Ovary (tissue), 10 donors: ENCODE results near the gene ITIH6. TPM values are rescaled to one million over a fixed set of nuclear protein-coding genes. Genes with fewer than 3 reads are reported as not detected.
"Not testable (repeated sequence)": the region's sequence is repeated elsewhere in the genome, so short reads cannot be mapped to it uniquely, and the experiment has no call there.

ENCODE experiments used
- DNase-seq, 5 donors: peaks; one replicate each; pipeline ENCODE4 v3.0.0-alpha.2; 2019 to 2020
- H3K27ac ChIP-seq, 2 donors: fragments of 200-600 bp; one replicate each; pipeline versions ENCODE4 v1.5.1 to v1.8.0; 2019 to 2022
- H3K27me3 ChIP-seq: fragments of 200-600 bp; one replicate; pipeline ENCODE4 v1.8.0; 2022
- H3K36me3 ChIP-seq: fragments of 200-600 bp; sonication (generic); one replicate; pipeline ENCODE4 v1.5.1; 2019
- H3K4me1 ChIP-seq: one replicate; pipeline ENCODE4 v1.8.1; 2013; ENCODE audit warnings: mild to moderate bottlenecking, moderate library complexity; ENCODE audit not compliant: insufficient read depth
- H3K4me3 ChIP-seq: fragments of 200-600 bp; sonication (generic); one replicate; pipeline ENCODE4 v1.5.1; 2017
- H3K9me3 ChIP-seq, 2 donors: fragments of 200-600 bp in 1 of 2; sonication (generic) in 1 of 2; one replicate each; pipeline versions ENCODE4 v1.5.1 to v1.8.1; 2013 to 2019; ENCODE audit warnings: mild to moderate bottlenecking in 1 of 2, moderate library complexity in 1 of 2
- CTCF ChIP-seq, 3 donors: fragments of 450-650 bp in 2 of 3; fragments of 200-600 bp in 1 of 3; IDR thresholded peaks; one replicate each; pipeline versions ENCODE4 v1.5.1 to v1.8.0; 2016 to 2022; ENCODE audit warnings: antibody characterized with exemption in 3 of 3, mild to moderate bottlenecking in 1 of 3
- EP300 ChIP-seq: sonication (generic); formaldehyde crosslinking; IDR thresholded peaks from one replicate; pipeline ENCODE4 v1.6.1; 2017; ENCODE audit warnings: antibody characterized with exemption
- POLR2A ChIP-seq: fragments of 450-650 bp; IDR thresholded peaks from one replicate; pipeline ENCODE4 v1.6.1; 2017; ENCODE audit warnings: antibody characterized with exemption, mild to moderate bottlenecking, moderate library complexity
- WGBS, 3 donors: extraction: QIAGEN DNeasy Blood & Tissue Kit in 1 of 3; methylation state at CpG; one replicate each; pipeline versions ENCODE4 v1.1.5 to v1.1.7; 2013 to 2017; 5-methylcytosine and 5-hydroxymethylcytosine counted together
- intact Hi-C, 4 donors: fragments of 100-400 bp; cut with DNase I; formaldehyde crosslinking; loops; one replicate each; pipeline versions ENCODE4 v1.11.0 to v1.15.1; 2022 to 2023
- long read RNA-seq, 3 donors: library from polyadenylated mRNA in 2 of 3; unstranded in 2 of 3; transcript quantifications; one replicate each; pipeline ENCODE4 v2.0.0 and lab custom pipeline, GENCODE V29; 2021 to 2026
- polyA plus RNA-seq, 2 donors: library from polyadenylated mRNA; stranded (reverse); fragments of 200-250 nt in 1 of 2; fragments of 350-450 nt in 1 of 2; fragmentation: Illumina TruSeq in 1 of 2; extraction: RNeasy Lipid Tissue Mini Kit (QIAGEN cat#74804) in 1 of 2; gene quantifications; one replicate each; pipeline ENCODE4 v1.2.3, GENCODE V29; 2013 to 2014
- total RNA-seq, 7 donors: library from RNA; depleted of rRNA in 2 of 7; stranded (reverse); fragments of >200 nt in 2 of 7; fragmentation: NEBNext Ultra II Directional in 3 of 7; extraction: Animal tissue kit (Norgen Biotek cat#: 25700) in 3 of 7; gene quantifications; one replicate each; pipeline versions ENCODE4 v1.1.0 to v1.2.4, GENCODE V29; 2016 to 2023
- donor health status: DM: no; HTN: no; CAD: no; lungs with moderate emphysema.
- donor health status: DM: no; HTN: no; CAD: no.
- donor health status: Bipolar disorder and iron deficiency.
- donor health status: DM: yes; HTN: yes; CAD: no.
- donor health status: DM: no; HTN: no; CAD: no.
- donor health status: DM: yes; HTN: yes; CAD: no.

The ITIH6 gene, protein sequence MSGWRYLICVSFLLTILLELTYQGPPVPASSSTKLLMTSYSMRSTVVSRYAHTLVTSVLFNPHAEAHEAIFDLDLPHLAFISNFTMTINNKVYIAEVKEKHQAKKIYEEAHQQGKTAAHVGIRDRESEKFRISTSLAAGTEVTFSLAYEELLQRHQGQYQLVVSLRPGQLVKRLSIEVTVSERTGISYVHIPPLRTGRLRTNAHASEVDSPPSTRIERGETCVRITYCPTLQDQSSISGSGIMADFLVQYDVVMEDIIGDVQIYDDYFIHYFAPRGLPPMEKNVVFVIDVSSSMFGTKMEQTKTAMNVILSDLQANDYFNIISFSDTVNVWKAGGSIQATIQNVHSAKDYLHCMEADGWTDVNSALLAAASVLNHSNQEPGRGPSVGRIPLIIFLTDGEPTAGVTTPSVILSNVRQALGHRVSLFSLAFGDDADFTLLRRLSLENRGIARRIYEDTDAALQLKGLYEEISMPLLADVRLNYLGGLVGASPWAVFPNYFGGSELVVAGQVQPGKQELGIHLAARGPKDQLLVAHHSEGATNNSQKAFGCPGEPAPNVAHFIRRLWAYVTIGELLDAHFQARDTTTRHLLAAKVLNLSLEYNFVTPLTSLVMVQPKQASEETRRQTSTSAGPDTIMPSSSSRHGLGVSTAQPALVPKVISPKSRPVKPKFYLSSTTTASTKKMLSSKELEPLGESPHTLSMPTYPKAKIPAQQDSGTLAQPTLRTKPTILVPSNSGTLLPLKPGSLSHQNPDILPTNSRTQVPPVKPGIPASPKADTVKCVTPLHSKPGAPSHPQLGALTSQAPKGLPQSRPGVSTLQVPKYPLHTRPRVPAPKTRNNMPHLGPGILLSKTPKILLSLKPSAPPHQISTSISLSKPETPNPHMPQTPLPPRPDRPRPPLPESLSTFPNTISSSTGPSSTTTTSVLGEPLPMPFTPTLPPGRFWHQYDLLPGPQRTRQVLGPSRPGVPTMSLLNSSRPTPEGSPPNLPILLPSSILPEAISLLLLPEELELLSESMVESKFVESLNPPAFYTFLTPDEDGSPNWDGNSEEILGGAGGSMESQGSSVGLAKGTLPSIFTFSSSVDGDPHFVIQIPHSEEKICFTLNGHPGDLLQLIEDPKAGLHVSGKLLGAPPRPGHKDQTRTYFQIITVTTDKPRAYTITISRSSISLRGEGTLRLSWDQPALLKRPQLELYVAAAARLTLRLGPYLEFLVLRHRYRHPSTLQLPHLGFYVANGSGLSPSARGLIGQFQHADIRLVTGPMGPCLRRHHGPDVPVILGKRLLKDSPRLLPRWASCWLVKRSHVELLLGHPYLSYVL
- total RNA-seq (not detected), polyA plus RNA-seq (under 1 TPM; 0.01 to 0.05 TPM)
- long read RNA-seq, donor 1 = 0 reads
- long read RNA-seq, donor 2 = 0 reads
- long read RNA-seq, donor 3 = 0 reads

DNA sequence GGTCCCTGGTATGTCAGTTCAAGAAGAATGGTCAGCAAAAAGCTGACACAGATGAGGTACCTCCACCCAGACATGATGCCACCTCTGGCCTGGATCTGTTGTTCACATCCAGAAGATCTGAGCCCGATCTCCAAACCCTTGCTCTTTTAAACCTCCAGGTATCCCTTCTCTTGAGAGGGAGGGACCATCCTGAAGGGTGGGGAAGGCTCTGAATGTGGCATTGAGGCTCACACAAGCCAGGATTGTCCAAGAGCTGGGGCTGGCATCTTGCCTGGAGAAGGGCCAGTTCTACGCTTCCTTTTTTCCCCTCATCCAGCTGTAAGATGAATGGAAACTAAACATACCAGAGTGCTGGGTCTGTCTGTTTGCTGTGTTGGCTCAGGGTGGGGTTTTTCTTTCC is at the start of gene ITIH6:
ITIH6 (minus strand) TSS at position 119 of the 400 bp plus-strand sequence; CDS start at position 74, 45 bp downstream.
- Histone ChIP-seq H3K27me3 (no peaks in the 10 kb centered on the region), H3K27ac (no peak within 1 kb of the TSS), H3K4me1 (no peaks in the 10 kb centered on the region), H3K36me3 (no peaks in the 10 kb centered on the region), H3K4me3 (no peak within 1 kb of the TSS), H3K9me3 (no peaks in the 10 kb centered on the region)
- no peak for DNase-seq
- WGBS, 3 donors = 57 to 67% (median 62%) methylated on average over 2 of the region's 2 CpGs
- intact Hi-C loops = no loop called here
- TF ChIP-seq EP300 (no peak), POLR2A (no peak), CTCF (IDR thresholded peaks at IDR 0.05) (no peak)

- intact Hi-C loops, H3K9me3 ChIP-seq, H3K4me1 ChIP-seq, H3K36me3 ChIP-seq, H3K27ac ChIP-seq, H3K27me3 ChIP-seq, DNase-seq, H3K4me3 ChIP-seq: not testable (repeated sequence)
- 75 to 84% (median 79%) methylated on average over 2 of the region's 2 CpGs for WGBS, 3 donors
These were observed 49.6 kb upstream of the ITIH6 start for GRCh38 chrX:54847700-54848099.

GRCh38 chrX:54843050-54843449 is 45.0 kb upstream of the ITIH6 start:
- no peaks in the 10 kb centered on the region for H3K36me3 ChIP-seq
- H3K9me3 ChIP-seq = no peaks in the 10 kb centered on the region
- TF ChIP-seq CTCF (IDR thresholded peaks at IDR 0.05) = no peak
- TF ChIP-seq POLR2A = no peak
- TF ChIP-seq EP300 = no peak
- H3K4me3 ChIP-seq = no peak overlapping the region
- intact Hi-C loops = no loop called here
- no peaks in the 10 kb centered on the region for H3K27me3 ChIP-seq
- H3K27ac ChIP-seq = no peak overlapping the region
- DNase-seq = no peak
- no peaks in the 10 kb centered on the region for H3K4me1 ChIP-seq
- WGBS, 3 donors = 66 to 73% (median 69%) methylated on average over 2 of the region's 2 CpGs

- no peaks in the 10 kb centered on the region for H3K27me3 ChIP-seq
- DNase-seq = no peak
- intact Hi-C loops = no loop called here
- WGBS, 3 donors = 63 to 73% (median 70%) methylated on average over 1 of the region's 1 CpG
- no peaks in the 10 kb centered on the region for H3K36me3 ChIP-seq
- no peak for TF ChIP-seq CTCF (IDR thresholded peaks at IDR 0.05)
- no peak overlapping the region for H3K27ac ChIP-seq
- no peaks in the 10 kb centered on the region for H3K4me1 ChIP-seq
- H3K4me3 ChIP-seq = no peak overlapping the region
- H3K9me3 ChIP-seq = no peaks in the 10 kb centered on the region
These were observed 44.6 kb upstream of the ITIH6 start for GRCh38 chrX:54842607-54843006.

- H3K36me3 ChIP-seq, H3K4me1 ChIP-seq, H3K9me3 ChIP-seq, H3K27ac ChIP-seq, H3K4me3 ChIP-seq, intact Hi-C loops, DNase-seq, H3K27me3 ChIP-seq: not testable (repeated sequence)
- 15 to 21% (median 19%) methylated on average over 2 to 3 of the region's 3 CpGs for WGBS, 3 donors
These were observed 43.3 kb upstream of the ITIH6 start for GRCh38 chrX:54841184-54841874.
